MM.1S (cell line): Measurements from ENCODE around the gene TUBA8.

Experiments used
- DNase-seq: peaks from one replicate; pipeline ENCODE4 v3.0.0-alpha.2; 2015
- H2AFZ ChIP-seq: fragments of 300-600 bp; sonication (generic); 2 replicates; pipeline ENCODE4 v1.6.0; 2016; ENCODE audit warnings: antibody characterized with exemption, low read length
- H3F3A ChIP-seq: fragments of 300-600 bp; sonication (generic); 2 replicates; pipeline ENCODE4 v1.6.1; 2016; ENCODE audit warnings: mild to moderate bottlenecking, antibody characterized with exemption, low read length, moderate library complexity, mixed read lengths; ENCODE audit not compliant: insufficient read depth
- H3K27ac ChIP-seq: fragments of 300-600 bp; sonication (generic); 2 replicates; pipeline ENCODE4 v1.5.1; 2016; ENCODE audit warnings: mild to moderate bottlenecking, low read length
- H3K27me3 ChIP-seq: fragments of 300-600 bp; sonication (generic); replicated peaks from 2 replicates; pipeline ENCODE4 v1.6.0; 2016; ENCODE audit warnings: low read length; ENCODE audit not compliant: insufficient read depth
- H3K36me3 ChIP-seq: fragments of 300-600 bp; sonication (generic); replicated peaks from 2 replicates; pipeline ENCODE4 v1.6.1; 2016; ENCODE audit warnings: mild to moderate bottlenecking, low read length, mixed read lengths; ENCODE audit not compliant: insufficient read depth
- H3K4me1 ChIP-seq: fragments of 300-600 bp; sonication (generic); 2 replicates; pipeline ENCODE4 v1.6.1; 2016; ENCODE audit warnings: low read length, mixed read lengths
- H3K4me2 ChIP-seq: fragments of 300-600 bp; sonication (generic); 2 replicates; pipeline ENCODE4 v1.6.0; 2016; ENCODE audit warnings: low read depth, low read length
- H3K4me3 ChIP-seq: fragments of 300-600 bp; sonication (generic); 2 replicates; pipeline ENCODE4 v1.5.1; 2016; ENCODE audit warnings: low read length, mixed read lengths
- H3K79me2 ChIP-seq: fragments of 300-600 bp; sonication (generic); 2 replicates; pipeline ENCODE4 v1.6.1; 2016; ENCODE audit warnings: mixed run types, low read length, mixed read lengths
- H3K9ac ChIP-seq: fragments of 300-600 bp; sonication (generic); 2 replicates; pipeline ENCODE4 v1.6.1; 2016; ENCODE audit warnings: low read length, mixed read lengths
- H3K9me2 ChIP-seq: fragments of 300-600 bp; sonication (generic); replicated peaks from 2 replicates; pipeline ENCODE4 v1.6.1; 2016; ENCODE audit warnings: mild to moderate bottlenecking, low read length, mixed read lengths; ENCODE audit not compliant: insufficient read depth
- H3K9me3 ChIP-seq: fragments of 300-600 bp; sonication (generic); replicated peaks from 2 replicates; pipeline ENCODE4 v1.6.1; 2016; ENCODE audit warnings: mild to moderate bottlenecking, low read length, mixed read lengths; ENCODE audit not compliant: insufficient read depth
- H4K20me1 ChIP-seq: fragments of 300-600 bp; sonication (generic); 2 replicates; pipeline ENCODE4 v1.6.1; 2016; ENCODE audit warnings: mild to moderate bottlenecking, low read length, moderate library complexity, mixed read lengths; ENCODE audit not compliant: insufficient read depth
- EZH2 ChIP-seq: fragments of 300-600 bp; sonication (generic); optimal IDR thresholded peaks from 2 replicates; pipeline ENCODE3; 2017; ENCODE audit warnings: low read depth, mild to moderate bottlenecking, antibody characterized with exemption, low read length, mixed read lengths
- EZH2phosphoT487 ChIP-seq: fragments of 300-600 bp; sonication (generic); IDR thresholded peaks from 2 replicates; pipeline ENCODE4 v1.6.1; 2018; ENCODE audit warnings: antibody characterized with exemption, low read length
- TF ChIP-seq, protein P1 (sequence below): fragments of 300-600 bp; sonication (generic); IDR thresholded peaks from 2 replicates; pipeline ENCODE4 v1.5.1; 2016; ENCODE audit warnings: antibody characterized with exemption, low read length, mixed read lengths

The TUBA8 gene

DNA sequence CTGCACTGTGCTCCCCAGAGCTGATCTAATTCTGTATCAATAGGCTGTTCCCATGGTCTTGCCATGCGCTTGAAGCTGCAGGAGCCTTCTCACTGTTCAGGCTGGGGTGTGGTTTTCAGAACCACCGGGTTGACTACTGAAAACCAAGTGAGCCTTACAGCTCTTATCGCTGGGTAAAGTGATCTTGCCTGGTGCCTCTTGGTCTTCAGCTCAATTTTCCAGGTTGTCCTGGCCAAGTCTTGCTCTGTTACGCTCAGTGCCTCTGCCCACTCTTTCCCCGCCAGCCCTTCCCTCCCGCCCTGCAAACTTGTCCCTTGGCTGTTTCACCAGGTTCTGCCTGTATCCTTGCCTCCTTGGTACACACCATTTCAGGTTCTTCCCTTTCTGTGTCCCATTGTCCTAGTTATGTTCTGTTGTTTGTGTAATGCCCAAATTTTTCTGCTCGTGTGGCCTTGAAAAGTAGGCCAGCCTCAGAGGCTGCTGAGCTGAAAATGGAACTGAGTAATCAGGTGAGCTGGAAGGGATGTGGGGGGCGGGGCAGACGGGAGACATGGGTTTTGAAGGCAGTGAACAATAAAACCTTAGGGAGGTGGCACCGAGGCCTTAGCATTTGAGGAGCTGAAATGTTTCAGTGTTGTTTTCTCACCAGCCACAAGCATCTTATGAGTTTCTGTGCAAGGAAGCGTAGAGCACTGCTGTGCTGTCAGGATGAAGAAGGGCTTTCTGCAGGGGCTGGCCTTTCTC, 21.6 kb upstream of the TUBA8 start:
- H3K27ac ChIP-seq: peak overlapping the region; percentile 25; the same call in 1 of the 2 replicates
- H3K9me3 ChIP-seq: no peaks in the 10 kb centered on the region
- H3K79me2 ChIP-seq: peaks cover 12% of the 10 kb centered on the region; the same call in 1 of the 2 replicates
- peak; percentile 35 for DNase-seq
- H3F3A ChIP-seq: peaks cover 10% of the 10 kb centered on the region; the same call in 1 of the 2 replicates
- H3K4me2 ChIP-seq: no peak overlapping the region
- peaks cover 3% of the 10 kb centered on the region; the same call in 1 of the 2 replicates for H3K36me3 ChIP-seq
- H4K20me1 ChIP-seq: no peaks in the 10 kb centered on the region
- TF ChIP-seq, protein P1, sequence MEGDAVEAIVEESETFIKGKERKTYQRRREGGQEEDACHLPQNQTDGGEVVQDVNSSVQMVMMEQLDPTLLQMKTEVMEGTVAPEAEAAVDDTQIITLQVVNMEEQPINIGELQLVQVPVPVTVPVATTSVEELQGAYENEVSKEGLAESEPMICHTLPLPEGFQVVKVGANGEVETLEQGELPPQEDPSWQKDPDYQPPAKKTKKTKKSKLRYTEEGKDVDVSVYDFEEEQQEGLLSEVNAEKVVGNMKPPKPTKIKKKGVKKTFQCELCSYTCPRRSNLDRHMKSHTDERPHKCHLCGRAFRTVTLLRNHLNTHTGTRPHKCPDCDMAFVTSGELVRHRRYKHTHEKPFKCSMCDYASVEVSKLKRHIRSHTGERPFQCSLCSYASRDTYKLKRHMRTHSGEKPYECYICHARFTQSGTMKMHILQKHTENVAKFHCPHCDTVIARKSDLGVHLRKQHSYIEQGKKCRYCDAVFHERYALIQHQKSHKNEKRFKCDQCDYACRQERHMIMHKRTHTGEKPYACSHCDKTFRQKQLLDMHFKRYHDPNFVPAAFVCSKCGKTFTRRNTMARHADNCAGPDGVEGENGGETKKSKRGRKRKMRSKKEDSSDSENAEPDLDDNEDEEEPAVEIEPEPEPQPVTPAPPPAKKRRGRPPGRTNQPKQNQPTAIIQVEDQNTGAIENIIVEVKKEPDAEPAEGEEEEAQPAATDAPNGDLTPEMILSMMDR: no peak
- TF ChIP-seq EZH2phosphoT487 (no peak), EZH2 (no peak)
- H2AFZ ChIP-seq: no peak overlapping the region
- no peak overlapping the region for H3K4me3 ChIP-seq
- H3K9ac ChIP-seq: no peak overlapping the region
- no peaks in the 10 kb centered on the region for H3K9me2 ChIP-seq
- H3K4me1 ChIP-seq: peaks cover 26% of the 10 kb centered on the region
- no peaks in the 10 kb centered on the region for H3K27me3 ChIP-seq

DNA sequence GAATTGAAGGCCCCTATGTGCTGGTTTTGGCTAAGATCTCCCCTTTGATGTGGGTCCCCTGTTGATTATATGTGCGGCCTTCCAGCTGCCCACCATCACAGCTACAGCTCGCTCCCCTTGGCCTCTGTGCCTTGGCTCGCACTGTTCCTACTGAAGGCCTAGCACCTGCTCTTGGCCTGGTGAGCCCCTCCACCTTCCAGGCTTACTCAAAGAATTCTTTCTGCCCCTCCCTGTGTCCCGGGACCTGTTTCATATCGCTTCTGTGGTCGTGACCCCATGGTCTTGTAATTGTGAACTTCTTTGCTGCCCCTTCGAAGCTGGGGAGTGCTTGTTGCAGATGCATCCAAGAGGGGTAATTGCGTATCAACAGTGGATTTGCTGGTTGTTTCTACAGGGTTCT, 20.3 kb upstream of the TUBA8 start:
- Histone ChIP-seq H3K36me3 (peaks cover 3% of the 10 kb centered on the region; the same call in 1 of the 2 replicates), H3K4me3 (no peak overlapping the region), H3K9me2 (no peaks in the 10 kb centered on the region), H3K79me2 (peaks cover 12% of the 10 kb centered on the region; the same call in 1 of the 2 replicates), H3K4me2 (no peak overlapping the region), H3K27me3 (no peaks in the 10 kb centered on the region), H3K9ac (no peak overlapping the region), H3K9me3 (no peaks in the 10 kb centered on the region), H4K20me1 (no peaks in the 10 kb centered on the region), H2AFZ (no peak overlapping the region), H3F3A (peaks cover 10% of the 10 kb centered on the region; the same call in 1 of the 2 replicates), H3K27ac (no peak overlapping the region), H3K4me1 (peaks cover 26% of the 10 kb centered on the region)
- TF ChIP-seq, protein P1: no peak
- TF ChIP-seq EZH2 (no peak), EZH2phosphoT487 (no peak)
- no peak for DNase-seq

DNA sequence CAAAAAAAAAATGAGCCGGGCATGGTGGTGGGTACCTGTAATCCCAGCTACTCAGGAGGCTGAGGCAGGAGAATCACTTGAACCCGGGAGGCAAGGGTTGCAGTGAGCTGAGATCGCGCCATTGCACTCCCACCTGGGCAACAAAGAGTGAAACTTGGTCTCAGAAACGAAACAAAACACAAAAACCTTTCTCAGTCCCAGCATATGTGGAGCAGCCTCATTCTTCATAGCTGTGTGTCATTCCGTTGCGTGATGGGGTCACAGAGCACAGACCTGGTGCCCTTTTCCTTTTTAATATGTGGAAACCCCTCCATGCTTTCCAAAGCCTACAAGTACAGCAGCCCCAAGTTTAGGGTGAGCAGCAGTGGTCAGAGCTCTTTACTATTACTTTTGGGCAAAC, 19.1 kb upstream of the TUBA8 start:
- H3K27ac ChIP-seq: peak overlapping the region; percentile 65
- peak overlapping the region; percentile 64 for H3K4me2 ChIP-seq
- H4K20me1 ChIP-seq: no peaks in the 10 kb centered on the region
- peaks cover 12% of the 10 kb centered on the region; the same call in 1 of the 2 replicates for H3K79me2 ChIP-seq
- H2AFZ ChIP-seq: no peak overlapping the region
- H3K9me2 ChIP-seq: no peaks in the 10 kb centered on the region
- TF ChIP-seq EZH2phosphoT487 (no peak), EZH2 (no peak)
- no peaks in the 10 kb centered on the region for H3K27me3 ChIP-seq
- peaks cover 10% of the 10 kb centered on the region; the same call in 1 of the 2 replicates for H3F3A ChIP-seq
- H3K9me3 ChIP-seq: no peaks in the 10 kb centered on the region
- peaks cover 26% of the 10 kb centered on the region for H3K4me1 ChIP-seq
- peak overlapping the region; percentile 24; the same call in 1 of the 2 replicates for H3K9ac ChIP-seq
- peak overlapping the region; percentile 39 for H3K4me3 ChIP-seq
- peaks cover 3% of the 10 kb centered on the region; the same call in 1 of the 2 replicates for H3K36me3 ChIP-seq
- peak; percentile 73 for DNase-seq
